Measurements from ENCODE around the gene GNRH2.
"Not testable (repeated sequence)": the region's sequence is repeated elsewhere in the genome, so short reads cannot be mapped to it uniquely, and the experiment has no call there.

GNRH2 gene

GRCh38 chr20:3043322-3043721, at the start of gene GNRH2:
TSS of gene GNRH2 (plus strand) at chr20:3043622. CDS start at chr20:3044415, 793 bp downstream.
- DNase-seq = no peak

GRCh38 chr20:2995796-2996195, 47.6 kb upstream of the GNRH2 start:
- DNase-seq = no peak

GRCh38 chr20:2998728-2999127, 44.7 kb upstream of the GNRH2 start:
- DNase-seq = no peak

- DNase-seq = no peak
Measured at GRCh38 chr20:3000852-3001523, 42.4 kb upstream of the GNRH2 start.

- DNase-seq = no peak
Measured at GRCh38 chr20:3003416-3003815, 40.0 kb upstream of the GNRH2 start.

- no peak for DNase-seq
Measured at GRCh38 chr20:3010985-3011723, 32.3 kb upstream of the GNRH2 start.

GRCh38 chr20:3011752-3012151, 31.7 kb upstream of the GNRH2 start:
- DNase-seq = no peak

- DNase-seq = no peak
Measured at GRCh38 chr20:3013771-3014170, 29.7 kb upstream of the GNRH2 start.

GRCh38 chr20:3014179-3014578, 29.2 kb upstream of the GNRH2 start:
- DNase-seq = no peak

- no peak for DNase-seq
Measured at GRCh38 chr20:3014662-3015061, 28.8 kb upstream of the GNRH2 start.

- DNase-seq = not testable (repeated sequence)
Measured at GRCh38 chr20:3015302-3015701, 28.1 kb upstream of the GNRH2 start.

- DNase-seq = no peak
Measured at GRCh38 chr20:3021327-3021726, 22.1 kb upstream of the GNRH2 start.

GRCh38 chr20:3021777-3022176, 21.6 kb upstream of the GNRH2 start:
- DNase-seq = no peak

GRCh38 chr20:3022559-3023490, 20.6 kb upstream of the GNRH2 start:
- DNase-seq = not testable (repeated sequence)

- no peak for DNase-seq
Measured at GRCh38 chr20:3027987-3028386, 15.4 kb upstream of the GNRH2 start.

GRCh38 chr20:3031524-3032147, 11.8 kb upstream of the GNRH2 start:
- DNase-seq = no peak

GRCh38 chr20:3032624-3033023, 10.8 kb upstream of the GNRH2 start:
- no peak for DNase-seq

- DNase-seq = no peak
Measured at GRCh38 chr20:3037654-3038053, 5.8 kb upstream of the GNRH2 start.

- DNase-seq = no peak
Measured at GRCh38 chr20:3038454-3038853, 5.0 kb upstream of the GNRH2 start.

- DNase-seq = no peak
Measured at GRCh38 chr20:3039426-3039825, 4.0 kb upstream of the GNRH2 start.

- DNase-seq = no peak
Measured at GRCh38 chr20:3040086-3040485, 3.3 kb upstream of the GNRH2 start.

- DNase-seq = no peak
Measured at GRCh38 chr20:3041854-3042409, 1.5 kb upstream of the GNRH2 start.

- no peak for DNase-seq
Measured at GRCh38 chr20:3042625-3043024, 797 bp upstream of the GNRH2 start.

All from activated CD4-positive, alpha-beta T cell treated with anti-CD3 and anti-CD28 coated beads for 1 hour (primary cell).